PC-3 (cell line): ENCODE measurements around the gene TSC22D2. TPM values are rescaled to one million over a fixed set of nuclear protein-coding genes. Genes with fewer than 3 reads are reported as not detected.

Experiments
- ATAC-seq: fragments of 200-7000 bp; cut with Tn5 transposase; 2 replicates; pipeline ENCODE4 v1.9.1; 2020; ENCODE audit warnings: mild to moderate bottlenecking, moderate library complexity
- BruUV-seq: library from RNA; stranded (reverse); fragments of 400-500 nt; replicated peaks from 2 replicates; lab custom pipeline; 2021; lab: Mats Ljungman, UMichigan
- CTCF ChIA-PET: fragments of 300-600 bp; sonication (Branson Sonifier 250); formaldehyde crosslinking; loops from one replicate; lab custom pipeline; 2022; ENCODE audit warnings: antibody characterized with exemption; lab: Charles Lee
- POLR2A ChIA-PET: fragments of 300-600 bp; sonication (Branson Sonifier 250); formaldehyde crosslinking; loops from one replicate; lab custom pipeline; 2022; ENCODE audit warnings: antibody characterized with exemption; ENCODE audit not compliant: unreplicated experiment; lab: Charles Lee
- DNase-seq: peaks from one replicate; pipeline ENCODE4 v3.0.0-alpha.2; 2015
- H2AFZ ChIP-seq: fragments of 300-600 bp; sonication (generic); 2 replicates; pipeline ENCODE4 v1.6.0; 2016; ENCODE audit warnings: antibody characterized with exemption, low read length
- H3F3A ChIP-seq: fragments of 300-600 bp; sonication (generic); one replicate; pipeline ENCODE4 v1.6.0; 2017; ENCODE audit warnings: antibody characterized with exemption, low read length, control low read depth, mild to moderate bottlenecking; ENCODE audit not compliant: unreplicated experiment
- H3K27ac ChIP-seq: fragments of 300-600 bp; sonication (generic); 2 replicates; pipeline ENCODE4 v1.5.1; 2016; ENCODE audit warnings: mild to moderate bottlenecking, low read length
- H3K27me3 ChIP-seq: fragments of 300-600 bp; sonication (generic); 2 replicates; pipeline ENCODE4 v1.6.1; 2016; ENCODE audit warnings: low read length, mixed read lengths
- H3K36me3 ChIP-seq: fragments of 300-600 bp; sonication (generic); 2 replicates; pipeline ENCODE4 v1.6.1; 2016; ENCODE audit warnings: low read depth, mixed run types, low read length, mixed read lengths
- H3K4me1 ChIP-seq: fragments of 300-600 bp; sonication (generic); 2 replicates; pipeline ENCODE4 v1.5.1; 2016; ENCODE audit warnings: low read length; ENCODE audit not compliant: insufficient read depth
- H3K4me2 ChIP-seq: fragments of 300-600 bp; sonication (generic); 2 replicates; pipeline ENCODE4 v1.6.0; 2016; ENCODE audit warnings: low read length
- H3K4me3 ChIP-seq: fragments of 300-600 bp; sonication (generic); 2 replicates; pipeline ENCODE4 v1.5.1; 2016; ENCODE audit warnings: mild to moderate bottlenecking, low read length, mixed read lengths
- H3K79me2 ChIP-seq: fragments of 300-600 bp; sonication (generic); 2 replicates; pipeline ENCODE4 v1.6.1; 2017; ENCODE audit warnings: low read length, mixed read lengths
- H3K9ac ChIP-seq: fragments of 300-600 bp; sonication (generic); 2 replicates; pipeline ENCODE4 v1.6.0; 2016; ENCODE audit warnings: mild to moderate bottlenecking, low read length
- H3K9me2 ChIP-seq: fragments of 300-600 bp; sonication (generic); replicated peaks from 2 replicates; pipeline ENCODE4 v1.6.1; 2016; ENCODE audit warnings: mixed run types, low read length, mixed read lengths
- H3K9me3 ChIP-seq: fragments of 300-600 bp; sonication (generic); 2 replicates; pipeline ENCODE4 v1.6.1; 2016; ENCODE audit warnings: low read length, mixed read lengths
- H4K20me1 ChIP-seq: fragments of 300-600 bp; sonication (generic); 2 replicates; pipeline ENCODE4 v1.6.1; 2016; ENCODE audit warnings: low read length, mixed read lengths
- EZH2 ChIP-seq: fragments of 300-600 bp; sonication (generic); IDR thresholded peaks from one replicate; pipeline ENCODE4 v1.6.1; 2017; ENCODE audit warnings: antibody characterized with exemption, mild to moderate bottlenecking, low read length; ENCODE audit not compliant: unreplicated experiment
- EZH2phosphoT487 ChIP-seq: fragments of 300-600 bp; sonication (generic); IDR thresholded peaks from 2 replicates; pipeline ENCODE4 v1.6.1; 2018; ENCODE audit warnings: mild to moderate bottlenecking, antibody characterized with exemption, low read length, borderline replicate concordance
- intact Hi-C: fragments of 100-400 bp; cut with micrococcal nuclease; formaldehyde crosslinking; loops from 2 replicates; pipeline ENCODE4 v1.9.0; 2023
- total RNA-seq: library from RNA; depleted of rRNA; stranded (reverse); fragments of >200 nt; gene quantifications from 2 replicates; pipeline ENCODE4 v1.2.3, GENCODE V29; 2014
- TF ChIP-seq, protein P1 (sequence below): fragments of 300-600 bp; sonication (generic); conservative IDR thresholded peaks from 2 replicates; pipeline ENCODE4 v1.5.1; 2017; ENCODE audit warnings: antibody characterized with exemption, low read depth, mild to moderate bottlenecking, low read length

Gene TSC22D2
- total RNA-seq, 1 experiment from 2014 or later, result 9.6 TPM

DNA sequence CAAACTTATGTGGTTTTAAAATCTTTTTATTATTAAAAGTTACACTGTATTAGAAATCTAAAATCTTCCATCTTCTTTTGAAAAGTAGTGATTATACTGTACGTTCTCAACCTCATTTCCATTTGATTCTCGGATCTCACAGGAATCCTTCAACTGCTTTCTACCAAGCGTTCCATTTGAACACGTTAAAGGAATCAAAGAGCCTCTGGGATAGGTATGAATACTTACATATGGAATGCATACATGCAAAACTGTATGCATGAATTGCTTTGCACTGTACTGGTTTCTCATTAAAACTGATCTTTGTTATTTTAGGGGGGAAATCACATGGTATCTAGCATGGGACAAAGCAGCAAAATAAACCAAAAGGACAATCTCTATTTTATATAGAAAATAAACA is 14.8 kb downstream of the TSC22D2 start:
- H3K27ac ChIP-seq, result no peak overlapping the region
- ATAC-seq (no peak), DNase-seq (no peak)
- no TSS peak for BruUV-seq
- intact Hi-C loops, result no loop called here
- H3K9ac ChIP-seq, result no peak overlapping the region
- TF ChIP-seq EZH2phosphoT487 (no peak), EZH2 (no peak)
- TF ChIP-seq, protein P1, sequence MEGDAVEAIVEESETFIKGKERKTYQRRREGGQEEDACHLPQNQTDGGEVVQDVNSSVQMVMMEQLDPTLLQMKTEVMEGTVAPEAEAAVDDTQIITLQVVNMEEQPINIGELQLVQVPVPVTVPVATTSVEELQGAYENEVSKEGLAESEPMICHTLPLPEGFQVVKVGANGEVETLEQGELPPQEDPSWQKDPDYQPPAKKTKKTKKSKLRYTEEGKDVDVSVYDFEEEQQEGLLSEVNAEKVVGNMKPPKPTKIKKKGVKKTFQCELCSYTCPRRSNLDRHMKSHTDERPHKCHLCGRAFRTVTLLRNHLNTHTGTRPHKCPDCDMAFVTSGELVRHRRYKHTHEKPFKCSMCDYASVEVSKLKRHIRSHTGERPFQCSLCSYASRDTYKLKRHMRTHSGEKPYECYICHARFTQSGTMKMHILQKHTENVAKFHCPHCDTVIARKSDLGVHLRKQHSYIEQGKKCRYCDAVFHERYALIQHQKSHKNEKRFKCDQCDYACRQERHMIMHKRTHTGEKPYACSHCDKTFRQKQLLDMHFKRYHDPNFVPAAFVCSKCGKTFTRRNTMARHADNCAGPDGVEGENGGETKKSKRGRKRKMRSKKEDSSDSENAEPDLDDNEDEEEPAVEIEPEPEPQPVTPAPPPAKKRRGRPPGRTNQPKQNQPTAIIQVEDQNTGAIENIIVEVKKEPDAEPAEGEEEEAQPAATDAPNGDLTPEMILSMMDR, result no peak
- ChIA-PET POLR2A (no interaction called here), CTCF (no interaction called here)
- H3K79me2 ChIP-seq, result peaks cover 99% of the 10 kb centered on the region
- H3K27me3 ChIP-seq, result no peaks in the 10 kb centered on the region
- H3K4me1 ChIP-seq, result peaks cover 44% of the 10 kb centered on the region
- peaks cover 60% of the 10 kb centered on the region for H4K20me1 ChIP-seq
- no peak overlapping the region for H3K4me3 ChIP-seq
- H3K9me3 ChIP-seq, result no peaks in the 10 kb centered on the region
- no peaks in the 10 kb centered on the region for H3K9me2 ChIP-seq
- H3K4me2 ChIP-seq, result no peak overlapping the region
- peaks cover 28% of the 10 kb centered on the region for H3K36me3 ChIP-seq
- H3F3A ChIP-seq, result peaks cover 6% of the 10 kb centered on the region
- no peak overlapping the region for H2AFZ ChIP-seq

GRCh38 chr3:150423761-150424160 is 15.7 kb downstream of the TSC22D2 start:
- ATAC-seq (no peak), DNase-seq (no peak)
- peaks cover 35% of the 10 kb centered on the region for H3K4me1 ChIP-seq
- no TSS peak for BruUV-seq
- H3K27ac ChIP-seq, result no peak overlapping the region
- H3K4me2 ChIP-seq, result no peak overlapping the region
- no peaks in the 10 kb centered on the region for H3K27me3 ChIP-seq
- no peak overlapping the region for H3K4me3 ChIP-seq
- H4K20me1 ChIP-seq, result peaks cover 51% of the 10 kb centered on the region
- H3K9ac ChIP-seq, result no peak overlapping the region
- TF ChIP-seq EZH2 (no peak), EZH2phosphoT487 (no peak)
- TF ChIP-seq, protein P1, result no peak
- no peak overlapping the region for H2AFZ ChIP-seq
- peaks cover 99% of the 10 kb centered on the region for H3K79me2 ChIP-seq
- H3K9me3 ChIP-seq, result no peaks in the 10 kb centered on the region
- CTCF ChIA-PET, result no interaction called here
- peaks cover 6% of the 10 kb centered on the region for H3F3A ChIP-seq
- no peaks in the 10 kb centered on the region for H3K9me2 ChIP-seq
- intact Hi-C loops, result no loop called here
- peaks cover 35% of the 10 kb centered on the region for H3K36me3 ChIP-seq
- POLR2A ChIA-PET, result no interaction called here

DNA sequence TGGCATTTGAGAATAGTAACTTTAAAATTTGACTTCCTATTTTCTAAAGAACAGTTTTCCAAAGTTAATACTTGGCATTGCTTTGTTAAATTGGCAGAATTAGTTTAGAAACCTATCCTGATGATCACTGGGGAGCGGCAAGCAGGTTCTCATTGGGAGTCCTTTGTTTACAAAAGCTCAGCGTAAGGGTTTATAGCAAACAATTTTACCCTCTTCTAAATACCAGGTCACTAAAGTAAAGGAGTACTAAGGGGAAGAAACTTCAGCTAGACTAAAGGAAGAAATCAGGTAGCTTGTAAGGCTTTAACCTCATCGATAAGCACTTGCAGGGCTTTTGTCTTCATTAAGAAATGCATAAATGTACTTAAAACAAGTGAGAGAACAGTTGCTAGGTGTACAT is 18.2 kb downstream of the TSC22D2 start:
- H3K9me2 ChIP-seq, result no peaks in the 10 kb centered on the region
- peaks cover 14% of the 10 kb centered on the region for H3K4me1 ChIP-seq
- BruUV-seq, result no TSS peak
- no peak overlapping the region for H3K27ac ChIP-seq
- no peak overlapping the region for H3K4me2 ChIP-seq
- H4K20me1 ChIP-seq, result peaks cover 32% of the 10 kb centered on the region
- CTCF ChIA-PET, result no interaction called here
- no peak overlapping the region for H3K9ac ChIP-seq
- no peaks in the 10 kb centered on the region for H3K9me3 ChIP-seq
- peaks cover 99% of the 10 kb centered on the region for H3K79me2 ChIP-seq
- DNase-seq, result no peak
- intact Hi-C loops, result no loop called here
- POLR2A ChIA-PET, result no interaction called here
- TF ChIP-seq EZH2 (no peak), EZH2phosphoT487 (no peak)
- TF ChIP-seq, protein P1, result no peak
- no peak overlapping the region for H2AFZ ChIP-seq
- no peaks in the 10 kb centered on the region for H3F3A ChIP-seq
- H3K4me3 ChIP-seq, result no peak overlapping the region
- no peak for ATAC-seq
- H3K27me3 ChIP-seq, result no peaks in the 10 kb centered on the region
- peaks cover 40% of the 10 kb centered on the region for H3K36me3 ChIP-seq
